Peyer's patch (tissue), 4 donors: ENCODE measurements around the gene ARHGEF7. TPM values are rescaled to one million over a fixed set of nuclear protein-coding genes. Genes with fewer than 3 reads are reported as not detected.

Experiments used
- DNase-seq, 3 donors: peaks; one replicate each; pipeline ENCODE4 v3.0.0-alpha.2; 2017 to 2019
- H3K27ac ChIP-seq, 4 donors: fragments of 200-600 bp; sonication (generic); one replicate each; pipeline ENCODE4 v1.5.1; 2016 to 2019
- H3K27me3 ChIP-seq, 2 donors: fragments of 200-600 bp; sonication (generic); one replicate each; pipeline ENCODE4 v1.5.1; 2019
- H3K36me3 ChIP-seq, 3 donors: fragments of 200-600 bp; sonication (generic); one replicate each; pipeline ENCODE4 v1.5.1; 2016 to 2019
- H3K4me1 ChIP-seq, 4 donors: fragments of 200-600 bp; sonication (generic); one replicate each; pipeline ENCODE4 v1.5.1; 2016 to 2019
- H3K4me3 ChIP-seq, 4 donors: fragments of 200-600 bp; sonication (generic); 1 replicate in 3 of 4; 2 replicates in 1 of 4; pipeline ENCODE4 v1.5.1; 2016 to 2019; ENCODE audit warnings: mild to moderate bottlenecking in 1 of 4
- H3K9me3 ChIP-seq, 4 donors: fragments of 200-600 bp; sonication (generic); one replicate each; pipeline ENCODE4 v1.5.1; 2016 to 2019; ENCODE audit warnings: mild to moderate bottlenecking in 1 of 4
- POLR2A ChIP-seq, 2 donors: fragments of 450-650 bp; IDR thresholded peaks; one replicate each; pipeline ENCODE4 v1.5.1; 2017; ENCODE audit warnings: antibody characterized with exemption in 2 of 2, mild to moderate bottlenecking in 2 of 2, moderate library complexity in 2 of 2
- total RNA-seq, 4 donors: library from RNA; depleted of rRNA; stranded (reverse); fragments of >200 nt; gene quantifications; one replicate each; pipeline ENCODE4 v1.1.0, GENCODE V29; 2016
- TF ChIP-seq, protein P1 (sequence below), 6 experiments: fragments of 450-650 bp in 4 of 6; fragments of 200-600 bp in 2 of 6; sonication (generic) in 1 of 6; IDR thresholded peaks; one replicate each; pipeline ENCODE4 v1.5.1; 2017 to 2019; ENCODE audit warnings: antibody characterized with exemption in 6 of 6, mild to moderate bottlenecking in 3 of 6, moderate library complexity in 1 of 6

Gene ARHGEF7
- total RNA-seq, 4 donors from 2014 or later, result 58.1 to 117 (median 95.5) TPM

GRCh38 chr13:111099290-111099689 is 15.8 kb upstream of the ARHGEF7 start:
- Histone ChIP-seq H3K36me3 (no peaks in the 10 kb centered on the region), H3K27ac (no peak overlapping the region), H3K4me3 (no peak overlapping the region), H3K9me3 (peaks cover 0 to 10% (median 3%) of the 10 kb centered on the region in 4 donors), H3K27me3 (no peaks in the 10 kb centered on the region), H3K4me1 (no peaks in the 10 kb centered on the region)
- no peak for DNase-seq
- no peak for TF ChIP-seq POLR2A (IDR thresholded peaks at IDR 0.05)
- TF ChIP-seq, protein P1, sequence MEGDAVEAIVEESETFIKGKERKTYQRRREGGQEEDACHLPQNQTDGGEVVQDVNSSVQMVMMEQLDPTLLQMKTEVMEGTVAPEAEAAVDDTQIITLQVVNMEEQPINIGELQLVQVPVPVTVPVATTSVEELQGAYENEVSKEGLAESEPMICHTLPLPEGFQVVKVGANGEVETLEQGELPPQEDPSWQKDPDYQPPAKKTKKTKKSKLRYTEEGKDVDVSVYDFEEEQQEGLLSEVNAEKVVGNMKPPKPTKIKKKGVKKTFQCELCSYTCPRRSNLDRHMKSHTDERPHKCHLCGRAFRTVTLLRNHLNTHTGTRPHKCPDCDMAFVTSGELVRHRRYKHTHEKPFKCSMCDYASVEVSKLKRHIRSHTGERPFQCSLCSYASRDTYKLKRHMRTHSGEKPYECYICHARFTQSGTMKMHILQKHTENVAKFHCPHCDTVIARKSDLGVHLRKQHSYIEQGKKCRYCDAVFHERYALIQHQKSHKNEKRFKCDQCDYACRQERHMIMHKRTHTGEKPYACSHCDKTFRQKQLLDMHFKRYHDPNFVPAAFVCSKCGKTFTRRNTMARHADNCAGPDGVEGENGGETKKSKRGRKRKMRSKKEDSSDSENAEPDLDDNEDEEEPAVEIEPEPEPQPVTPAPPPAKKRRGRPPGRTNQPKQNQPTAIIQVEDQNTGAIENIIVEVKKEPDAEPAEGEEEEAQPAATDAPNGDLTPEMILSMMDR (IDR thresholded peaks at IDR 0.05), result no peak

- H3K9me3 ChIP-seq, result no peaks in the 10 kb centered on the region
- peaks cover 0 to 5% (median 0%) of the 10 kb centered on the region in 4 donors for H3K4me1 ChIP-seq
- TF ChIP-seq, protein P1 (IDR thresholded peaks at IDR 0.05), result no peak
- no peak for TF ChIP-seq POLR2A (IDR thresholded peaks at IDR 0.05)
- no peaks in the 10 kb centered on the region for H3K36me3 ChIP-seq
- no peak for DNase-seq
- H3K27ac ChIP-seq, result no peak overlapping the region
- no peak overlapping the region for H3K4me3 ChIP-seq
- H3K27me3 ChIP-seq, result peaks cover 0 to 21% of the 10 kb centered on the region in 2 donors
Measured at GRCh38 chr13:111110054-111110453, 5.1 kb upstream of the ARHGEF7 start.

DNA sequence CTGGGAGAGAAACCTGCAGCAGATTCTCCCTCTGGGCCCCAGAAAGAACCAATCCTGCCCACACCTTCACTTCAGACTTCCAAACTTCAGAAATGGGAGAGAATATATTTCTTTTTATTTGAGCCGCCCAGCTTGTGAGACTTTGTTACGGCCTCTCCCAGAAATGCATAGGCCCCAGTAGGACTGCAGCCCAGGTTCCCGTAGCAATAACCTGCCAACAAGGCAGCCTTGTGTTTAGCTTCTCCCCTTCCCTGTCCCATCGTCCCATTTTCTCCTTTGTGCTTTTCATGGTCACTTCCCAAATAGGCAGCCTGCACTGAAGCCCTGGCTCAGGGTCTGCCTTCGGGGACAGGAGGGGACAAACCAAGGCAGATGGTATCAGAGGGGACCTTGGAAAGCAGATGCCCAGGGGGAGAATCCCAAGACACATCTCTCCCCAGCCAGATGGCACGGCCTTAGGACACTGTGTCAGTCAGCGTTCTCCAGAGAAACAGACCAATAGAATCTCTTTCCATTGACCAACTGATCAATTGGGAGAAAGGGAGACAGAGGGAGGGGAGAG is 3.7 kb upstream of the ARHGEF7 start:
- H3K4me3 ChIP-seq, result no peak overlapping the region
- peaks cover 0 to 26% of the 10 kb centered on the region in 2 donors for H3K27me3 ChIP-seq
- TF ChIP-seq, protein P1 (IDR thresholded peaks at IDR 0.05), result no peak
- TF ChIP-seq POLR2A (IDR thresholded peaks at IDR 0.05), result no peak
- H3K36me3 ChIP-seq, result no peaks in the 10 kb centered on the region
- no peaks in the 10 kb centered on the region for H3K9me3 ChIP-seq
- no peak for DNase-seq
- no peak overlapping the region for H3K27ac ChIP-seq
- H3K4me1 ChIP-seq, result peaks cover 0 to 11% (median 5%) of the 10 kb centered on the region in 4 donors

DNA sequence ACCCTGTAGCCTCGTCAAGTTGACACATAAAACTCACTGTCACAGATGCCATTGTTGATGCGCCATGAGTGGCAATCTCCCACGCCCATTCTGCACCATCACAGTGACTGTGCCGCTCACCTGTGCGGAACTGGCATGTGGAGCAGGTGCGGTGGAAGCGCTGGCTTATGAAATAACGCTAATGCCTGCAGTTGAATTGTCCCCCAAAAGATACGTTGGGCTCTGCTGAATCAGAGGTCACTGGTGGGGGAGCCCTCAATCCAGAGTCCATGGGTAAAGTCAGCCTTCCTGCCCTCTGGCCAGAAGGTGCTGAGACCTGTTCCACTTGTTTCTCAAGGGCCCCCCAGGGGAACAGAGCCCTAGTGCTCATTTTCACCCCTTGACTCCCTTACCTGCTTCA is 2.9 kb upstream of the ARHGEF7 start:
- no peak overlapping the region for H3K27ac ChIP-seq
- H3K4me3 ChIP-seq, result no peak overlapping the region
- no peak for TF ChIP-seq POLR2A (IDR thresholded peaks at IDR 0.05)
- TF ChIP-seq, protein P1 (IDR thresholded peaks at IDR 0.05), result no peak
- H3K4me1 ChIP-seq, result peaks cover 0 to 11% (median 5%) of the 10 kb centered on the region in 4 donors
- no peaks in the 10 kb centered on the region for H3K9me3 ChIP-seq
- no peak for DNase-seq
- no peaks in the 10 kb centered on the region for H3K36me3 ChIP-seq
- peaks cover 0 to 26% of the 10 kb centered on the region in 2 donors for H3K27me3 ChIP-seq

GRCh38 chr13:111114362-111115060 is 599 bp upstream of the ARHGEF7 start:
- H3K4me3 ChIP-seq, result peak overlapping the region; percentile 37 to 58 (median 52)
- peaks cover 0 to 11% (median 5%) of the 10 kb centered on the region in 4 donors for H3K4me1 ChIP-seq
- H3K27me3 ChIP-seq, result peaks cover 0 to 26% of the 10 kb centered on the region in 2 donors
- TF ChIP-seq, protein P1 (IDR thresholded peaks at IDR 0.05), result no peak
- TF ChIP-seq POLR2A (IDR thresholded peaks at IDR 0.05), result no peak
- no peaks in the 10 kb centered on the region for H3K9me3 ChIP-seq
- peak overlapping the region; percentile 19 to 51 (median 34) for H3K27ac ChIP-seq
- H3K36me3 ChIP-seq, result no peaks in the 10 kb centered on the region
- no peak for DNase-seq
